COLO668 (cell line): ENCODE measurements around the gene COPS8.

Experiments
- DNase-seq: peaks from one replicate; lab custom pipeline; 2025; ENCODE audit not compliant: unreplicated experiment; lab: John Stamatoyannopoulos, UW

The COPS8 gene

GRCh38 chr2:237097911-237098702, 12.4 kb downstream of the COPS8 start:
- DNase-seq, result no peak

GRCh38 chr2:237099804-237100203, 14.1 kb downstream of the COPS8 start:
- DNase-seq, result no peak

- no peak for DNase-seq
Measured at GRCh38 chr2:237101118-237101979, 15.7 kb downstream of the COPS8 start.

GRCh38 chr2:237102428-237102827, 16.7 kb downstream of the COPS8 start:
- no peak for DNase-seq

GRCh38 chr2:237109421-237109934, 23.8 kb downstream of the COPS8 start:
- no peak for DNase-seq

- no peak for DNase-seq
Measured at GRCh38 chr2:237113026-237113795, 27.5 kb downstream of the COPS8 start.

- no peak for DNase-seq
Measured at GRCh38 chr2:237115870-237116269, 30.2 kb downstream of the COPS8 start.

- DNase-seq, result no peak
Measured at GRCh38 chr2:237116431-237116830, 30.7 kb downstream of the COPS8 start.

- DNase-seq, result no peak
Measured at GRCh38 chr2:237118025-237118424, 32.3 kb downstream of the COPS8 start.

- no peak for DNase-seq
Measured at GRCh38 chr2:237118561-237119155, 33.0 kb downstream of the COPS8 start.

- no peak for DNase-seq
Measured at GRCh38 chr2:237120916-237121315, 35.2 kb downstream of the COPS8 start.

- DNase-seq, result no peak
Measured at GRCh38 chr2:237121321-237121720, 35.6 kb downstream of the COPS8 start.

- peak; percentile 58 for DNase-seq
Measured at GRCh38 chr2:237122214-237122666, 36.6 kb downstream of the COPS8 start.

GRCh38 chr2:237124820-237125219, 39.1 kb downstream of the COPS8 start:
- DNase-seq, result no peak

GRCh38 chr2:237125967-237126366, 40.3 kb downstream of the COPS8 start:
- DNase-seq, result no peak

- no peak for DNase-seq
Measured at GRCh38 chr2:237126519-237127174, 41.0 kb downstream of the COPS8 start.

GRCh38 chr2:237128026-237128703, 42.5 kb downstream of the COPS8 start:
- no peak for DNase-seq

GRCh38 chr2:237128845-237129592, 43.3 kb downstream of the COPS8 start:
- DNase-seq, result no peak
